Measurements from ENCODE around the gene DBNDD1.

The DBNDD1 gene

GRCh38 chr16:89958596-89958995, 60.7 kb downstream of the DBNDD1 start:
- no peak for TF ChIP-seq CTCF (IDR thresholded peaks at IDR 0.05; ENCODE audit: low read length, missing control alignments)
- H3K4me3 ChIP-seq (replicated peaks; ENCODE audit: low read depth, low read length), result no peak overlapping the region
- no peak for DNase-seq (ENCODE audit: low read depth)

GRCh38 chr16:89958068-89958467, 61.2 kb downstream of the DBNDD1 start:
- DNase-seq (ENCODE audit: low read depth), result peak; percentile 23
- H3K4me3 ChIP-seq (replicated peaks; ENCODE audit: low read depth, low read length), result no peak overlapping the region
- TF ChIP-seq CTCF (IDR thresholded peaks at IDR 0.05; ENCODE audit: low read length, missing control alignments), result no peak

- no peak for TF ChIP-seq CTCF (IDR thresholded peaks at IDR 0.05; ENCODE audit: low read length, missing control alignments)
- DNase-seq (ENCODE audit: low read depth), result no peak
- H3K4me3 ChIP-seq (replicated peaks; ENCODE audit: low read depth, low read length), result no peak overlapping the region
Measured at GRCh38 chr16:89957216-89957785, 62.0 kb downstream of the DBNDD1 start.

- no peak for TF ChIP-seq CTCF (IDR thresholded peaks at IDR 0.05; ENCODE audit: low read length, missing control alignments)
- no peak for DNase-seq (ENCODE audit: low read depth)
- no peak overlapping the region for H3K4me3 ChIP-seq (replicated peaks; ENCODE audit: low read depth, low read length)
Measured at GRCh38 chr16:89956505-89957215, 62.6 kb downstream of the DBNDD1 start.

- TF ChIP-seq CTCF (IDR thresholded peaks at IDR 0.05; ENCODE audit: low read length, missing control alignments), result no peak
- no peak overlapping the region for H3K4me3 ChIP-seq (replicated peaks; ENCODE audit: low read depth, low read length)
- no peak for DNase-seq (ENCODE audit: low read depth)
Measured at GRCh38 chr16:89955001-89955685, 64.1 kb downstream of the DBNDD1 start.

Data from fibroblast of pulmonary artery (primary cell).